ENCODE results near the gene CORO6. TPM values are rescaled to one million over a fixed set of nuclear protein-coding genes. Genes with fewer than 3 reads are reported as not detected.

CORO6 gene
- total and polyA plus RNA-seq, 2 of the 13 experiments (the other 11 are each of a cell fraction or from before 2014, with no cell fraction given), result 0.42 to 0.82 TPM

DNA sequence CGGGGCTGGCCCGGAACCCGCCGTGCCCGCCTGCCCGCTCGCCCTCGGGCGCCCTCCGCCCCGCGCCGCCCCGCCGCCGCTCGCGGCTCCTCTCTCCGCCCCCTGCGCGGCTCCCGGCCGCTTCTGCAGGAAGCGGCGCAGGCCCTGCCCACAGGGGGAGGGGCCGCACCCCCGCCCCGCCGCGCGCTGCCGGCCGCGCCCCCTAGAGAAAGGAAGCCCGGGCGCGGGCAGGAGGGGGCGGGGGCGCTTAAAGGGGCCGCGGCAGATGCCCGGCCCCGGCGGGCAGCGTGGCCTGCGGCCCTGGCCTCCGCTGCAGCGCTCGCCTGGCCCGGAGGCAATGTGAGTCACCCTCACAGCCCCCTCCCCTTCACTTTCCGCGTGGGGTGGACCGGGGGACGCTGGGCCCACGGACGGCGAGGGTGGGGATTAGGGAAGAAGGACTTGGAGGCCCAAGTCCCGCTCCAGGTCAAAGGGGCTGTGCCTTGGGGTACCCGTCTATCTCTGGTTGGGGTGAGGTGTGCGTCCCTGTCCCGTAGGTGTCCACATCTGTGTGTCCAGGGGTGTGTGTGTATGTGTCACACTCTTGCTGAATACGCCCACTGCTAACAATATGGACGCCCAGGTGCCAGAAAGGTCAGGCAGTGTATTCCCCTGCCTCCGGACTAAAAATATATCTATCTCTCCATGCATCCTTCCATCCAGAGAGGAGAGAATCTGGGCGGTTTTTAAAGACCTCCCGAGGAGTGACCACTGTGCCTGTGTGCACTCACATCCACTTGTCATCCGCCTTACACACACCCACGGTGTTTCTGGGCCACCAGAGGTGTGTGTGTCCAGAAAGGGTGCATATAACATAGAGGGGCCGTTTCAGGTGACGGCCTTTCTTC is 32.9 kb downstream of the CORO6 start, which contains the start of gene GIT1 (continued):
- TF ChIP-seq MXD3 (CRISPR knock-in tag; IDR thresholded peaks at IDR 0.05), result peak; percentile 42; the same call in 1 of the 2 replicates
- TF ChIP-seq ZBTB2 (CRISPR knock-in tag; IDR thresholded peaks at IDR 0.05; ENCODE audit: low read depth), result peak; percentile 77
- no peak for TF ChIP-seq RFX5 (IDR thresholded peaks at IDR 0.05; ENCODE audit: low read depth, low read length)
- TF ChIP-seq ZNF530 (CRISPR knock-in tag; IDR thresholded peaks at IDR 0.05; ENCODE audit: low read depth), result no peak
- peak; percentile 58; the same call in 1 of the 2 replicates for TF ChIP-seq ZNF768 (CRISPR knock-in tag; IDR thresholded peaks at IDR 0.05)
- TF ChIP-seq, protein P1, sequence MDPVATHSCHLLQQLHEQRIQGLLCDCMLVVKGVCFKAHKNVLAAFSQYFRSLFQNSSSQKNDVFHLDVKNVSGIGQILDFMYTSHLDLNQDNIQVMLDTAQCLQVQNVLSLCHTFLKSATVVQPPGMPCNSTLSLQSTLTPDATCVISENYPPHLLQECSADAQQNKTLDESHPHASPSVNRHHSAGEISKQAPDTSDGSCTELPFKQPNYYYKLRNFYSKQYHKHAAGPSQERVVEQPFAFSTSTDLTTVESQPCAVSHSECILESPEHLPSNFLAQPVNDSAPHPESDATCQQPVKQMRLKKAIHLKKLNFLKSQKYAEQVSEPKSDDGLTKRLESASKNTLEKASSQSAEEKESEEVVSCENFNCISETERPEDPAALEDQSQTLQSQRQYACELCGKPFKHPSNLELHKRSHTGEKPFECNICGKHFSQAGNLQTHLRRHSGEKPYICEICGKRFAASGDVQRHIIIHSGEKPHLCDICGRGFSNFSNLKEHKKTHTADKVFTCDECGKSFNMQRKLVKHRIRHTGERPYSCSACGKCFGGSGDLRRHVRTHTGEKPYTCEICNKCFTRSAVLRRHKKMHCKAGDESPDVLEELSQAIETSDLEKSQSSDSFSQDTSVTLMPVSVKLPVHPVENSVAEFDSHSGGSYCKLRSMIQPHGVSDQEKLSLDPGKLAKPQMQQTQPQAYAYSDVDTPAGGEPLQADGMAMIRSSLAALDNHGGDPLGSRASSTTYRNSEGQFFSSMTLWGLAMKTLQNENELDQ (CRISPR knock-in tag; IDR thresholded peaks at IDR 0.05; ENCODE audit: borderline replicate concordance), result no peak
- no peak for TF ChIP-seq ATM (IDR thresholded peaks at IDR 0.05; ENCODE audit: borderline replicate concordance)
- TF ChIP-seq, protein P2, sequence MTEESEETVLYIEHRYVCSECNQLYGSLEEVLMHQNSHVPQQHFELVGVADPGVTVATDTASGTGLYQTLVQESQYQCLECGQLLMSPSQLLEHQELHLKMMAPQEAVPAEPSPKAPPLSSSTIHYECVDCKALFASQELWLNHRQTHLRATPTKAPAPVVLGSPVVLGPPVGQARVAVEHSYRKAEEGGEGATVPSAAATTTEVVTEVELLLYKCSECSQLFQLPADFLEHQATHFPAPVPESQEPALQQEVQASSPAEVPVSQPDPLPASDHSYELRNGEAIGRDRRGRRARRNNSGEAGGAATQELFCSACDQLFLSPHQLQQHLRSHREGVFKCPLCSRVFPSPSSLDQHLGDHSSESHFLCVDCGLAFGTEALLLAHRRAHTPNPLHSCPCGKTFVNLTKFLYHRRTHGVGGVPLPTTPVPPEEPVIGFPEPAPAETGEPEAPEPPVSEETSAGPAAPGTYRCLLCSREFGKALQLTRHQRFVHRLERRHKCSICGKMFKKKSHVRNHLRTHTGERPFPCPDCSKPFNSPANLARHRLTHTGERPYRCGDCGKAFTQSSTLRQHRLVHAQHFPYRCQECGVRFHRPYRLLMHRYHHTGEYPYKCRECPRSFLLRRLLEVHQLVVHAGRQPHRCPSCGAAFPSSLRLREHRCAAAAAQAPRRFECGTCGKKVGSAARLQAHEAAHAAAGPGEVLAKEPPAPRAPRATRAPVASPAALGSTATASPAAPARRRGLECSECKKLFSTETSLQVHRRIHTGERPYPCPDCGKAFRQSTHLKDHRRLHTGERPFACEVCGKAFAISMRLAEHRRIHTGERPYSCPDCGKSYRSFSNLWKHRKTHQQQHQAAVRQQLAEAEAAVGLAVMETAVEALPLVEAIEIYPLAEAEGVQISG (CRISPR knock-in tag; IDR thresholded peaks at IDR 0.05), result no peak; the same call in 1 of the 2 replicates
- TF ChIP-seq, protein P3, sequence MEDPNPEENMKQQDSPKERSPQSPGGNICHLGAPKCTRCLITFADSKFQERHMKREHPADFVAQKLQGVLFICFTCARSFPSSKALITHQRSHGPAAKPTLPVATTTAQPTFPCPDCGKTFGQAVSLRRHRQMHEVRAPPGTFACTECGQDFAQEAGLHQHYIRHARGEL (CRISPR knock-in tag; IDR thresholded peaks at IDR 0.05), result no peak
- no peak for TF ChIP-seq ATF2 (CRISPR knock-in tag; IDR thresholded peaks at IDR 0.05)
- no peak for TF ChIP-seq ZNF382 (CRISPR knock-in tag; IDR thresholded peaks at IDR 0.05; ENCODE audit: borderline replicate concordance)
- TF ChIP-seq MAZ (IDR thresholded peaks at IDR 0.05; ENCODE audit: borderline replicate concordance, low read depth, low read length), result peak; percentile 76
- peak; percentile 56; the same call in 1 of the 2 replicates for TF ChIP-seq MAZ (CRISPR knock-in tag; IDR thresholded peaks at IDR 0.05; ENCODE audit: low read depth)
- TF ChIP-seq, protein P4, sequence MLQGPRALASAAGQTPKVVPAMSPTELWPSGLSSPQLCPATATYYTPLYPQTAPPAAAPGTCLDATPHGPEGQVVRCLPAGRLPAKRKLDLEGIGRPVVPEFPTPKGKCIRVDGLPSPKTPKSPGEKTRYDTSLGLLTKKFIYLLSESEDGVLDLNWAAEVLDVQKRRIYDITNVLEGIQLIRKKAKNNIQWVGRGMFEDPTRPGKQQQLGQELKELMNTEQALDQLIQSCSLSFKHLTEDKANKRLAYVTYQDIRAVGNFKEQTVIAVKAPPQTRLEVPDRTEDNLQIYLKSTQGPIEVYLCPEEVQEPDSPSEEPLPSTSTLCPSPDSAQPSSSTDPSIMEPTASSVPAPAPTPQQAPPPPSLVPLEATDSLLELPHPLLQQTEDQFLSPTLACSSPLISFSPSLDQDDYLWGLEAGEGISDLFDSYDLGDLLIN (CRISPR knock-in tag; IDR thresholded peaks at IDR 0.05; ENCODE audit: borderline replicate concordance), result no peak
- TF ChIP-seq PLRG1 (conservative IDR thresholded peaks at IDR 0.05), result no peak
- TF ChIP-seq SP140L (CRISPR knock-in tag; IDR thresholded peaks at IDR 0.05; ENCODE audit: borderline replicate concordance), result no peak
